Measurements from ENCODE around the gene NOL7. TPM values are rescaled to one million over a fixed set of nuclear protein-coding genes. Genes with fewer than 3 reads are reported as not detected.

Gene NOL7
- total and polyA plus RNA-seq, 3 donors from 2014 or later: 74.4 to 92.9 (median 87.6) TPM

- intact Hi-C loops (cut with DNase I; ENCODE audit: low total_unique reads): no loop called here
- Histone ChIP-seq H3K9me3 (no peaks in the 10 kb centered on the region), H3K36me3 (ENCODE audit: low read depth, missing control alignments) (no peaks in the 10 kb centered on the region), H3K27me3 (no peaks in the 10 kb centered on the region), H3K4me1 (no peaks in the 10 kb centered on the region), H3K27ac (no peak overlapping the region), H3K4me3 (no peak overlapping the region)
- no peak for DNase-seq
- 70% methylated on average over 4 of the region's 4 CpGs for WGBS, 2 donors
- peak in 1 of 3 experiments; percentile 37 for TF ChIP-seq CTCF (IDR thresholded peaks at IDR 0.05)
- no peak for TF ChIP-seq POLR2A (IDR thresholded peaks at IDR 0.05)
Observed at GRCh38 chr6:13624871-13625288, 9.7 kb downstream of the NOL7 start.

- Histone ChIP-seq H3K4me1 (no peaks in the 10 kb centered on the region), H3K27me3 (no peaks in the 10 kb centered on the region), H3K9me3 (no peaks in the 10 kb centered on the region), H3K4me3 (no peak overlapping the region), H3K36me3 (ENCODE audit: low read depth, missing control alignments) (no peaks in the 10 kb centered on the region), H3K27ac (no peak overlapping the region)
- TF ChIP-seq POLR2A (IDR thresholded peaks at IDR 0.05) (no peak), CTCF (IDR thresholded peaks at IDR 0.05) (no peak)
- WGBS, 2 donors: 56 to 61% methylated on average over 4 of the region's 4 CpGs
- intact Hi-C loops (cut with DNase I; ENCODE audit: low total_unique reads): no loop called here
- DNase-seq: no peak
Observed at GRCh38 chr6:13629459-13630116, 14.5 kb downstream of the NOL7 start.

GRCh38 chr6:13630499-13630898, 15.4 kb downstream of the NOL7 start:
- H3K4me3 ChIP-seq: no peak overlapping the region
- 90 to 100% methylated on average over 1 of the region's 1 CpG for WGBS, 2 donors
- DNase-seq: no peak
- H3K27me3 ChIP-seq: no peaks in the 10 kb centered on the region
- H3K27ac ChIP-seq: no peak overlapping the region
- H3K4me1 ChIP-seq: no peaks in the 10 kb centered on the region
- H3K36me3 ChIP-seq (ENCODE audit: low read depth, missing control alignments): no peaks in the 10 kb centered on the region
- intact Hi-C loops (cut with DNase I; ENCODE audit: low total_unique reads): no loop called here
- TF ChIP-seq POLR2A (IDR thresholded peaks at IDR 0.05) (no peak), CTCF (IDR thresholded peaks at IDR 0.05) (no peak)
- no peaks in the 10 kb centered on the region for H3K9me3 ChIP-seq

GRCh38 chr6:13633343-13633742, 18.2 kb downstream of the NOL7 start:
- intact Hi-C loops (cut with DNase I; ENCODE audit: low total_unique reads): no loop called here
- H3K36me3 ChIP-seq (ENCODE audit: low read depth, missing control alignments): no peaks in the 10 kb centered on the region

More at GRCh38 chr6:13633343-13633742, 18.2 kb downstream of the NOL7 start:
- TF ChIP-seq CTCF (IDR thresholded peaks at IDR 0.05): no peak
- TF ChIP-seq POLR2A (IDR thresholded peaks at IDR 0.05): no peak
- Histone ChIP-seq H3K27ac (no peak overlapping the region), H3K4me3 (no peak overlapping the region), H3K4me1 (no peaks in the 10 kb centered on the region), H3K9me3 (no peaks in the 10 kb centered on the region), H3K27me3 (no peaks in the 10 kb centered on the region)
- 93 to 95% methylated on average over 2 of the region's 2 CpGs for WGBS, 2 donors
- no peak for DNase-seq
